NB4 (cell line): ENCODE results near the gene PIGM.

Experiments used
- DNase-seq: peaks from one replicate; pipeline ENCODE4 v3.0.0; 2010; ENCODE audit warnings: low read depth
- H3K4me3 ChIP-seq: one replicate; pipeline ENCODE4 v1.5.1; 2011; ENCODE audit warnings: mild to moderate bottlenecking, low read depth, low read length, moderate library complexity
- CTCF ChIP-seq: IDR thresholded peaks from one replicate; pipeline ENCODE4 v1.5.1; 2012; ENCODE audit warnings: low read depth, low read length
- MAX ChIP-seq: IDR thresholded peaks from 2 replicates; pipeline ENCODE4 v1.6.1; 2011; ENCODE audit warnings: low read depth, low read length
- MYC ChIP-seq: IDR thresholded peaks from 2 replicates; pipeline ENCODE4 v1.6.1; 2011; ENCODE audit warnings: low read depth, low read length
- POLR2A ChIP-seq: IDR thresholded peaks from 2 replicates; pipeline ENCODE4 v1.6.1; 2011; ENCODE audit warnings: mild to moderate bottlenecking; ENCODE audit not compliant: insufficient read length; ENCODE audit errors: extremely low read depth

Gene PIGM

GRCh38 chr1:160063176-160063575 lies 31.4 kb upstream of the PIGM start:
- no peak for TF ChIP-seq MYC
- no peak for TF ChIP-seq POLR2A
- TF ChIP-seq MAX = no peak
- TF ChIP-seq CTCF = no peak
- no peak overlapping the region for H3K4me3 ChIP-seq
- no peak for DNase-seq

- no peak for DNase-seq
- no peak overlapping the region for H3K4me3 ChIP-seq
- TF ChIP-seq MYC = no peak
- TF ChIP-seq CTCF = no peak
- TF ChIP-seq MAX = no peak
- TF ChIP-seq POLR2A = no peak
These were observed 30.4 kb upstream of the PIGM start for GRCh38 chr1:160062230-160062532.

GRCh38 chr1:160061369-160062229 lies 29.8 kb upstream of the PIGM start:
- DNase-seq = no peak
- no peak overlapping the region for H3K4me3 ChIP-seq
- no peak for TF ChIP-seq POLR2A
- TF ChIP-seq MAX = no peak
- TF ChIP-seq CTCF = no peak
- TF ChIP-seq MYC = no peak

GRCh38 chr1:160058087-160058486 lies 26.3 kb upstream of the PIGM start:
- DNase-seq = no peak

GRCh38 chr1:160056648-160057169 lies 24.9 kb upstream of the PIGM start:
- TF ChIP-seq MYC (no peak), POLR2A (no peak), CTCF (no peak), MAX (no peak)
- DNase-seq = no peak
- H3K4me3 ChIP-seq = no peak overlapping the region

More at GRCh38 chr1:160058087-160058486, 26.3 kb upstream of the PIGM start:
- TF ChIP-seq CTCF (peak; percentile 39), POLR2A (no peak), MYC (no peak), MAX (no peak)
- H3K4me3 ChIP-seq = no peak overlapping the region
